ENCODE measurements around the gene PGBD2. TPM values are rescaled to one million over a fixed set of nuclear protein-coding genes. Genes with fewer than 3 reads are reported as not detected.

PGBD2 gene
- total and polyA plus RNA-seq, 9 of the 15 experiments (the other 6 are each of a cell fraction or from before 2014, with no cell fraction given) = 11.9 to 21.8 (median 14.7) TPM

DNA sequence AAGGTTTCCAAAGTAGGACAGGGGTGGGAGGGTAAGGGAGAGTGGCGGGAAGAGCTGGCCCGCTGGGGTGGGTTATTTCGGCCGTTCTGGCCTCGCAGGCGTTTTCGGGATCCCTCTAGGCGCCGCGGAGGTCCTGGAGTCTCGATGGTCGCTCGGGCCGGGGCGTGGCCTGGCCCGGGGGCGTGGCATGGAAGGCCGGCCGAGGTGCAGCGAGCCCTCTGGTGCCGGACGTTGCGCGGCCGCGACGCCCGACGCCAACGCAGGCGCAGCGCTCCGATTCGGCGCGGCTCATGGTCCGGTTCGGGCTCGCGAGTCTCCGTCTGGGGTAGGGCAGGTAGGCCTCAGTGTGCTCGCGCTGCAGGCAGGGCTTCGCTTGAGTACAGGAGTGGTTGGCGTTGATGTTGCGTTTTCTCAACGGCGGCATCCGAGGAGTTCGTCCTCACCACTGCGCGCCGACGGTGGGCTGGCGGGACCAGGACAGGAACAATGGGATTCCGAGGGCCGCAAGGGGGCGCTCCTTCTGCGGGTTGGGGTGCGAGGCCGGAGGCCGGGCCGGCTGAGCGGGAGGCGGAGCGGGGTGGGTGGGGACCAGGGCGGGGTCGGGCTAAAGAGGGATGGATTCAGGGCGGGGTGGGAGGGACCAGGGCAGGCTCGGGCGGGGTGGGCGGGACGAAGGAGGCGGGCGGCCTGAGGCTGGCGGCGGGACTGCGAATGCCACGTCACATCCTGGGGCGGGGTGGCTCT, at the start of gene PGBD2 (continued):
- TF ChIP-seq DDX20 (tag; IDR thresholded peaks at IDR 0.05; ENCODE audit: low read depth) (no peak), SAFB2 (IDR thresholded peaks at IDR 0.05; ENCODE audit: borderline replicate concordance, low read depth, low read length, severe bottlenecking) (no peak), ZKSCAN3 (CRISPR knock-in tag; IDR thresholded peaks at IDR 0.05) (no peak), SMAD1 (IDR thresholded peaks at IDR 0.05; ENCODE audit: low read depth, low read length, partially characterized antibody) (peak; percentile 57), THRAP3 (IDR thresholded peaks at IDR 0.05; ENCODE audit: borderline replicate concordance) (no peak), FUS (optimal IDR thresholded peaks at IDR 0.05; ENCODE audit: low read depth, low read length) (peak; percentile 37), HMBOX1 (IDR thresholded peaks at IDR 0.05) (peak; percentile 61; the same call in 1 of the 2 replicates), RUNX1 (IDR thresholded peaks at IDR 0.05; ENCODE audit: low read depth) (0 out of 2 replicates have a peak, but pooled peaks have one; percentile 35), ZKSCAN1 (IDR thresholded peaks at IDR 0.05; ENCODE audit: low read depth, low read length) (no peak), ZNF407 (IDR thresholded peaks at IDR 0.05; ENCODE audit: low read depth) (peak; percentile 77; the same call in 1 of the 2 replicates), CBX2 (IDR thresholded peaks at IDR 0.05; ENCODE audit: insufficient read depth, low read length, poor library complexity, severe bottlenecking) (no peak), NCOA6 (IDR thresholded peaks at IDR 0.05) (peak; percentile 95), NFXL1 (CRISPR knock-in tag; IDR thresholded peaks at IDR 0.05) (no peak), CSDE1 (IDR thresholded peaks at IDR 0.05) (peak in 1 of 2 experiments; percentile 32; a peak in 1 of 4 replicates), ERF (CRISPR knock-in tag; IDR thresholded peaks at IDR 0.05) (peak; percentile 91)
- TF ChIP-seq, protein P1, sequence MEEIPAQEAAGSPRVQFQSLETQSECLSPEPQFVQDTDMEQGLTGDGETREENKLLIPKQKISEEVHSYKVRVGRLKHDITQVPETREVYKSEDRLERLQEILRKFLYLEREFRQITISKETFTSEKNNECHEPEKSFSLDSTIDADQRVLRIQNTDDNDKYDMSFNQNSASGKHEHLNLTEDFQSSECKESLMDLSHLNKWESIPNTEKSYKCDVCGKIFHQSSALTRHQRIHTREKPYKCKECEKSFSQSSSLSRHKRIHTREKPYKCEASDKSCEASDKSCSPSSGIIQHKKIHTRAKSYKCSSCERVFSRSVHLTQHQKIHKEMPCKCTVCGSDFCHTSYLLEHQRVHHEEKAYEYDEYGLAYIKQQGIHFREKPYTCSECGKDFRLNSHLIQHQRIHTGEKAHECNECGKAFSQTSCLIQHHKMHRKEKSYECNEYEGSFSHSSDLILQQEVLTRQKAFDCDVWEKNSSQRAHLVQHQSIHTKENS (CRISPR knock-in tag; IDR thresholded peaks at IDR 0.05) = no peak
